Panc1 (cell line): ENCODE results near the gene NFIC. TPM values are rescaled to one million over a fixed set of nuclear protein-coding genes. Genes with fewer than 3 reads are reported as not detected.

Experiments used
- ATAC-seq: fragments of 200-7000 bp; cut with Tn5 transposase; 2 replicates; pipeline ENCODE4 v1.9.1; 2020; ENCODE audit warnings: mild to moderate bottlenecking, moderate library complexity
- BruUV-seq: library from RNA; stranded (reverse); fragments of 400-500 nt; replicated peaks from 2 replicates; lab custom pipeline; 2021; lab: Mats Ljungman, UMichigan
- CTCF ChIA-PET: fragments of 300-600 bp; sonication (Branson Sonifier 250); formaldehyde crosslinking; loops from one replicate; lab custom pipeline; 2022; ENCODE audit warnings: antibody characterized with exemption; lab: Charles Lee
- POLR2A ChIA-PET: fragments of 300-600 bp; sonication (Branson Sonifier 250); formaldehyde crosslinking; loops from one replicate; lab custom pipeline; 2022; ENCODE audit warnings: antibody characterized with exemption; lab: Charles Lee
- DNase-seq: peaks from one replicate; pipeline ENCODE4 v3.0.0-alpha.2; 2010; ENCODE audit warnings: low read depth, low spot score
- H3K27ac ChIP-seq: 2 replicates; pipeline ENCODE4 v1.5.1; 2011; ENCODE audit warnings: mild to moderate bottlenecking, low read length, inconsistent platforms
- H3K27me3 ChIP-seq: fragments of 200-500 bp; sonication (Bioruptor generic); 2 replicates; pipeline ENCODE4 v1.6.0; 2014; ENCODE audit warnings: low read length, inconsistent platforms; ENCODE audit not compliant: control insufficient read depth, insufficient read depth
- H3K36me3 ChIP-seq: fragments of 200-500 bp; sonication (Bioruptor generic); 2 replicates; pipeline ENCODE4 v1.5.1; 2014; ENCODE audit warnings: inconsistent platforms, mild to moderate bottlenecking, low read length, moderate library complexity; ENCODE audit not compliant: control insufficient read depth, insufficient read depth
- H3K4me1 ChIP-seq: 2 replicates; pipeline ENCODE4 v1.5.1; 2011; ENCODE audit warnings: inconsistent platforms, mild to moderate bottlenecking, low read length, moderate library complexity; ENCODE audit not compliant: control insufficient read depth, insufficient read depth
- H3K4me3 ChIP-seq, 2 experiments: 2 replicates each; pipeline ENCODE4 v1.5.1; 2011 to 2012; ENCODE audit warnings: low read depth in 2 of 2, low read length in 2 of 2, mild to moderate bottlenecking in 2 of 2, inconsistent platforms in 1 of 2, moderate library complexity in 1 of 2
- H3K9me3 ChIP-seq: fragments of 200-500 bp; sonication (Bioruptor generic); 2 replicates; pipeline ENCODE4 v1.5.1; 2014; ENCODE audit warnings: low read depth, mild to moderate bottlenecking, inconsistent platforms, low read length, moderate library complexity; ENCODE audit not compliant: control insufficient read depth, insufficient read depth
- POLR2AphosphoS5 ChIP-seq: IDR thresholded peaks from 2 replicates; pipeline ENCODE4 v1.6.1; 2012; ENCODE audit warnings: mild to moderate bottlenecking, low read depth, low read length, moderate library complexity
- REST ChIP-seq, 2 experiments: IDR thresholded peaks; 2 replicates each; pipeline ENCODE4 v1.6.1; 2011 to 2012; ENCODE audit warnings: low read depth in 2 of 2, control low read depth in 1 of 2, low read length in 1 of 2, mild to moderate bottlenecking in 1 of 2, moderate library complexity in 1 of 2; ENCODE audit not compliant: insufficient read depth in 1 of 2
- SIN3A ChIP-seq: IDR thresholded peaks from 2 replicates; pipeline ENCODE4 v1.6.1; 2012; ENCODE audit warnings: low read depth, mild to moderate bottlenecking, low read length, moderate library complexity, borderline replicate concordance; ENCODE audit not compliant: insufficient read depth
- TCF7L2 ChIP-seq: IDR thresholded peaks from 2 replicates; pipeline ENCODE4 v1.6.1; 2011; ENCODE audit warnings: mild to moderate bottlenecking, low read depth, low read length, inconsistent platforms
- in situ Hi-C: cut with HindIII; loops from 2 replicates; pipeline ENCODE4 v1.10.0; 2016; ENCODE audit warnings: low sequenced_read_pairs, low pct_unique_long_range_greater_than_20kb
- intact Hi-C: fragments of 100-400 bp; cut with micrococcal nuclease; formaldehyde crosslinking; loops from one replicate; pipeline ENCODE4 v1.10.0; 2022; ENCODE audit not compliant: unreplicated experiment
- total RNA-seq: library from RNA; stranded (reverse); gene quantifications from one replicate; pipeline ENCODE4 v1.2.1, GENCODE V29; 2021; ENCODE audit not compliant: unreplicated experiment
- TF ChIP-seq, protein P1 (sequence below): fragments of 450-650 bp; IDR thresholded peaks from 2 replicates; pipeline ENCODE4 v1.5.1; 2017; ENCODE audit warnings: mild to moderate bottlenecking

Gene NFIC
- total RNA-seq, 1 experiment from 2014 or later = 120 TPM

DNA sequence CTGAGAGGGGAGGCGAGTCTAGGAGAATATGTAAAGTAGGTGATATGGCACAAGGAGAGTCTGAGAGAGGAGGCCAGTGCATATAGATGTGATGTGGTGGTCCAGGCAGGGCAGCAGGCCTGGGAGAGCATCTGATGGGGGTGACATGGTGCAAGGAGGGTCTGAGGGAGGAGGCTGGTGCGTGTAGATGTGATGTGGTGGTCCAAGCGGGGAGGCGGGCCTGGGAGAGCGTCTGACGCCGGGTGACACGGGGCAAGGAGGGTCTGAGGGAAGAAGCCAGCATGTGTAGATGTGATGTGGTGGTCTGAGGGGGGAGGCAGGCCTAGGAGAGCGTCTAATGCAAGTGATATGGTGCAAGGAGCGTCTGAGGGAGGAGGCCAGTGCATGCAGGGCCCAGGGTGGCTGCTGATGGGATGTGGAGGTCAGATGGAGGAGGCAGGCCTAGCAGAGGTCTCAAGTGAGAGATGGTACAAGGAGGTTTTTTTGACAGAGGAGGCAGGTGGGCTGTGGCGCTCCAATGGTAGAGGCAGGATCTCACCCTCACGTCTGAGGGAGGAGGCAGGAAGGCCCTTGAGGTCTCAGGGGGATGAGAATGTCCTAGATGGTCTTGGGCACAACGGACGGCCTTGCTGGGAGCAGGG is 16.2 kb downstream of the NFIC start:
- Histone ChIP-seq H3K36me3 (no peaks in the 10 kb centered on the region), H3K27ac (no peak overlapping the region), H3K4me3 (no peak overlapping the region), H3K4me1 (peaks cover 45% of the 10 kb centered on the region), H3K27me3 (no peaks in the 10 kb centered on the region), H3K9me3 (no peaks in the 10 kb centered on the region)
- intact Hi-C loops = no loop called here
- CTCF ChIA-PET = no interaction called here
- TF ChIP-seq REST (IDR thresholded peaks at IDR 0.05; ENCODE audit: insufficient read depth in 1 of 2, low read depth in 2 of 2, low read length in 1 of 2) (no peak), SIN3A (no peak), POLR2AphosphoS5 (no peak), TCF7L2 (no peak)
- TF ChIP-seq, protein P1, sequence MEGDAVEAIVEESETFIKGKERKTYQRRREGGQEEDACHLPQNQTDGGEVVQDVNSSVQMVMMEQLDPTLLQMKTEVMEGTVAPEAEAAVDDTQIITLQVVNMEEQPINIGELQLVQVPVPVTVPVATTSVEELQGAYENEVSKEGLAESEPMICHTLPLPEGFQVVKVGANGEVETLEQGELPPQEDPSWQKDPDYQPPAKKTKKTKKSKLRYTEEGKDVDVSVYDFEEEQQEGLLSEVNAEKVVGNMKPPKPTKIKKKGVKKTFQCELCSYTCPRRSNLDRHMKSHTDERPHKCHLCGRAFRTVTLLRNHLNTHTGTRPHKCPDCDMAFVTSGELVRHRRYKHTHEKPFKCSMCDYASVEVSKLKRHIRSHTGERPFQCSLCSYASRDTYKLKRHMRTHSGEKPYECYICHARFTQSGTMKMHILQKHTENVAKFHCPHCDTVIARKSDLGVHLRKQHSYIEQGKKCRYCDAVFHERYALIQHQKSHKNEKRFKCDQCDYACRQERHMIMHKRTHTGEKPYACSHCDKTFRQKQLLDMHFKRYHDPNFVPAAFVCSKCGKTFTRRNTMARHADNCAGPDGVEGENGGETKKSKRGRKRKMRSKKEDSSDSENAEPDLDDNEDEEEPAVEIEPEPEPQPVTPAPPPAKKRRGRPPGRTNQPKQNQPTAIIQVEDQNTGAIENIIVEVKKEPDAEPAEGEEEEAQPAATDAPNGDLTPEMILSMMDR = no peak
- BruUV-seq = TSS peak; percentile 80
- DNase-seq (no peak), ATAC-seq (no peak)
- in situ Hi-C loops = no loop called here
- POLR2A ChIA-PET = no interaction called here

DNA sequence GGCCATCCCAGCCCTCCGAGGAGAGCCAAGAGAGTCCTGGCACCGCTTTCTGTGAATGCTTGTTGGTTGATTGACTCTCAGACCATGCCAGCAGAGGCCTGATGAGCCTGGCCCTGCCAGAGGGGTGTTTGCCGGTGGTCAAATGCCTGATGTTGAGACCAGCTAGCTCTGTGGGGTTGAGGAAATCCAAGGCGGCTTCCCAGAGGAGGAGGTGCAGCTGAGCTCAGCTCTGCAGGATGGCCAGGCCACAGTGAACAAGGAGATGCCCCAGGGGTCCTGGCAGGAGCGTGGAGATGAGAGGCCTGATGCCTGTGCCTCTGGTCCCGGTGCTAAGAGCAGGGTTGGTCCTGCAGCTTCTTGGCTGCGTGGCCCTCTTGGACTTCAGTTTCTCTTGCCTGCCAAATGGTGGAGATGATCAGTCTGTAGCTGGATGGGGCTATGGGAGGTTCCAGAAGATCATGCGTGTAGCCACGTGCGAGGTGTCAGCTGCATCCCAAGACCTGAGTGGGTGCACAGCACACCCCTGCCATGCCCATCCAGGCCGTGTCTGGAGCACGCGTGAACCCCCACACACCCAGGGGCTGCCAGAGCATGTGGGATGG is 16.8 kb downstream of the NFIC start:
- H3K27me3 ChIP-seq = no peaks in the 10 kb centered on the region
- intact Hi-C loops (no loop called here), in situ Hi-C loops (no loop called here)
- H3K9me3 ChIP-seq = no peaks in the 10 kb centered on the region
- no TSS peak for BruUV-seq
- CTCF ChIA-PET = no interaction called here
- no peaks in the 10 kb centered on the region for H3K36me3 ChIP-seq
- peaks cover 51% of the 10 kb centered on the region for H3K4me1 ChIP-seq
- no peak for TF ChIP-seq POLR2AphosphoS5
- TF ChIP-seq REST (IDR thresholded peaks at IDR 0.05; ENCODE audit: insufficient read depth in 1 of 2, low read depth in 2 of 2, low read length in 1 of 2) = no peak
- TF ChIP-seq SIN3A = no peak
- no peak for TF ChIP-seq TCF7L2
- TF ChIP-seq, protein P1 = no peak
- POLR2A ChIA-PET = interaction anchor here (0.6 kb wide), 1 partner anchor 14 kb away, joined by 16 read pairs; no protein-coding TSS in a partner anchor
- H3K27ac ChIP-seq = peak overlapping the region; percentile 39; the same call in 1 of the 2 replicates
- H3K4me3 ChIP-seq = no peak overlapping the region
- no peak for DNase-seq
- ATAC-seq = peak; percentile 14
